Natural killer cell (primary cell): Measurements from ENCODE around the gene PRKAB2. TPM values are rescaled to one million over a fixed set of nuclear protein-coding genes. Genes with fewer than 3 reads are reported as not detected.

Source experiments
- ATAC-seq, 3 donors: fragments of 150-1000 bp in 2 of 3; fragments of 200-7000 bp in 1 of 3; cut with Tn5 transposase; 1 replicate in 1 of 3; 2 replicates in 2 of 3; pipeline ENCODE4 v1.10.0; 2021; ENCODE audit warnings: mild to moderate bottlenecking in 2 of 3, moderate library complexity in 2 of 3
- DNase-seq, 2 donors: peaks; one replicate each; pipeline versions ENCODE4 v3.0.0 to v3.0.0-alpha.2; 2013 to 2021; ENCODE audit warnings: mixed read lengths in 1 of 2
- H3K27ac ChIP-seq: one replicate; pipeline ENCODE4 v1.5.1; 2013; ENCODE audit warnings: mild to moderate bottlenecking, low read length
- H3K27me3 ChIP-seq: one replicate; pipeline ENCODE4 v1.6.1; 2013; ENCODE audit warnings: low read length; ENCODE audit not compliant: control insufficient read depth, insufficient read depth
- H3K36me3 ChIP-seq: one replicate; pipeline ENCODE4 v1.6.1; 2013; ENCODE audit warnings: low read length; ENCODE audit not compliant: control insufficient read depth, insufficient read depth
- H3K4me1 ChIP-seq: one replicate; pipeline ENCODE4 v1.6.1; 2013; ENCODE audit warnings: low read length; ENCODE audit not compliant: control insufficient read depth, insufficient read depth
- H3K4me3 ChIP-seq: one replicate; pipeline ENCODE4 v1.5.1; 2013; ENCODE audit warnings: low read length
- H3K9me3 ChIP-seq: one replicate; pipeline ENCODE4 v1.6.1; 2013; ENCODE audit warnings: low read length; ENCODE audit not compliant: control insufficient read depth, insufficient read depth
- H3K27ac Mint-ChIP-seq, 2 donors: one replicate each; pipeline ENCODE4 v1.8.0; 2022; ENCODE audit warnings: mild to moderate bottlenecking in 2 of 2, mixed read lengths in 2 of 2, moderate library complexity in 1 of 2
- H3K27me3 Mint-ChIP-seq, 2 donors: one replicate each; pipeline ENCODE4 v1.8.0; 2022; ENCODE audit warnings: low read depth in 2 of 2, mixed read lengths in 2 of 2
- H3K36me3 Mint-ChIP-seq: one replicate; pipeline ENCODE4 v1.8.0; 2022; ENCODE audit warnings: mixed read lengths
- H3K4me1 Mint-ChIP-seq, 2 donors: one replicate each; pipeline ENCODE4 v1.8.0; 2022; ENCODE audit warnings: mixed read lengths in 2 of 2
- H3K4me3 Mint-ChIP-seq: one replicate; pipeline ENCODE4 v1.8.0; 2022; ENCODE audit warnings: mild to moderate bottlenecking, moderate library complexity, mixed read lengths
- H3K9me3 Mint-ChIP-seq, 2 donors: one replicate each; pipeline ENCODE4 v1.8.0; 2022; ENCODE audit warnings: mixed read lengths in 2 of 2
- WGBS: methylation state at CpG from one replicate; pipeline ENCODE4 v1.1.7; 2013; ENCODE audit warnings: missing lambda C conversion rate; ENCODE audit not compliant: insufficient coverage; 5-methylcytosine and 5-hydroxymethylcytosine counted together
- intact Hi-C: fragments of 100-400 bp; cut with micrococcal nuclease; formaldehyde crosslinking; loops from one replicate; pipeline ENCODE4 v1.14.2; 2022
- total RNA-seq, 4 donors: library from RNA; stranded (reverse); fragments of 120-200 nt in 1 of 4; gene quantifications; one replicate each; pipeline versions ENCODE4 v1.2.3 to v1.2.4, GENCODE V29; 2013 to 2022
- TF ChIP-seq, protein P1 (sequence below): fragments of 200-600 bp; IDR thresholded peaks from one replicate; pipeline ENCODE4 v1.8.0; 2022; ENCODE audit warnings: antibody characterized with exemption

PRKAB2 gene
- total RNA-seq, 3 donors from 2014 or later (not counting 1 experiment from before 2014, with no cell fraction given), result 15.1 to 19.1 (median 16.0) TPM

DNA sequence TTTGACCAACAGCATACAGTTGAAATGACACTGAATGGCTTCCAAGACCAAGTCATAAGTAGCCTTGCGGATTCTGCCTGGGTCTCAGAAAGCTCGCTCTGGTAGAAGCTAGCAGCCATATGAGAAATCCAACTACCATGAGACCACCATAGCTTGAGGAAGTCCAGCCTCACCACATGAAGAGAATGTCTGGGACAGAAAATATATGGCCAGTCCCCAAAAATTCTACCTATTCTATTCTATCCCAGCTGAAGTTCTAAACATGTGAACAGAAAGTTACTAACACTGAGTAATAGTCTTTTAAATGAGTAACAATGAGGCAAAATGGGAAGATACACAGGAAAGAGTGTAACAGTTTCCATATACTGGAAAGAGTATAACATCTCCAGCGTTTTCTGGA is 43.9 kb upstream of the PRKAB2 start:
- peaks cover 10 to 11% of the 10 kb centered on the region in 2 donors for H3K4me1 Mint-ChIP-seq
- no peak for ATAC-seq
- H3K27me3 ChIP-seq, result no peaks in the 10 kb centered on the region
- no peak for DNase-seq
- peaks cover 5% of the 10 kb centered on the region for H3K36me3 Mint-ChIP-seq
- 100% methylated on average over 2 of the region's 3 CpGs for WGBS
- no peak overlapping the region for H3K27ac Mint-ChIP-seq
- intact Hi-C loops, result no loop called here
- TF ChIP-seq, protein P1, sequence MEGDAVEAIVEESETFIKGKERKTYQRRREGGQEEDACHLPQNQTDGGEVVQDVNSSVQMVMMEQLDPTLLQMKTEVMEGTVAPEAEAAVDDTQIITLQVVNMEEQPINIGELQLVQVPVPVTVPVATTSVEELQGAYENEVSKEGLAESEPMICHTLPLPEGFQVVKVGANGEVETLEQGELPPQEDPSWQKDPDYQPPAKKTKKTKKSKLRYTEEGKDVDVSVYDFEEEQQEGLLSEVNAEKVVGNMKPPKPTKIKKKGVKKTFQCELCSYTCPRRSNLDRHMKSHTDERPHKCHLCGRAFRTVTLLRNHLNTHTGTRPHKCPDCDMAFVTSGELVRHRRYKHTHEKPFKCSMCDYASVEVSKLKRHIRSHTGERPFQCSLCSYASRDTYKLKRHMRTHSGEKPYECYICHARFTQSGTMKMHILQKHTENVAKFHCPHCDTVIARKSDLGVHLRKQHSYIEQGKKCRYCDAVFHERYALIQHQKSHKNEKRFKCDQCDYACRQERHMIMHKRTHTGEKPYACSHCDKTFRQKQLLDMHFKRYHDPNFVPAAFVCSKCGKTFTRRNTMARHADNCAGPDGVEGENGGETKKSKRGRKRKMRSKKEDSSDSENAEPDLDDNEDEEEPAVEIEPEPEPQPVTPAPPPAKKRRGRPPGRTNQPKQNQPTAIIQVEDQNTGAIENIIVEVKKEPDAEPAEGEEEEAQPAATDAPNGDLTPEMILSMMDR, result no peak
- H3K27me3 Mint-ChIP-seq, result peaks cover 0 to 5% of the 10 kb centered on the region in 2 donors
- no peaks in the 10 kb centered on the region for H3K36me3 ChIP-seq
- H3K4me1 ChIP-seq, result no peaks in the 10 kb centered on the region
- no peaks in the 10 kb centered on the region for H3K9me3 Mint-ChIP-seq
- no peak overlapping the region for H3K4me3 Mint-ChIP-seq
- H3K9me3 ChIP-seq, result no peaks in the 10 kb centered on the region
- no peak overlapping the region for H3K27ac ChIP-seq
- H3K4me3 ChIP-seq, result no peak overlapping the region

DNA sequence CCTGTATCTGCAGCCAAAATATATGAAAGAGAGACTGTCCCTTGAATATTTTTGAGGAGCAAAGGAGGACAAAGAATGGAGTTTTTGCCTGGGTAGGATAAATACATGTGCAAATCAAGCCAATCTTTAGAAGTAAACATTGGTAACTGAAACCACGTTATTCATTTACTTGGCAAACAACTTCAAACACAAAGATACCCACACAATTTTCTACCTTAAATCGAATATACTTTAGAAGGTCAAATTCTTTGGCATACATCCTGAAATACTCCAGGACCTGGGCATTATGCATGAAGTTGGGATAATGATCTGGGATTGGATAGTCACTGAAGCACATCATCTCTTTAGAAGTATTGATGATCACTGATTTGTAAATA is 43.3 kb upstream of the PRKAB2 start:
- H3K9me3 Mint-ChIP-seq, result no peaks in the 10 kb centered on the region
- H3K4me3 Mint-ChIP-seq, result no peak overlapping the region
- no peak overlapping the region for H3K27ac ChIP-seq
- no peaks in the 10 kb centered on the region for H3K36me3 ChIP-seq
- H3K4me1 ChIP-seq, result no peaks in the 10 kb centered on the region
- peaks cover 10 to 11% of the 10 kb centered on the region in 2 donors for H3K4me1 Mint-ChIP-seq
- TF ChIP-seq, protein P1, result no peak
- no peak overlapping the region for H3K27ac Mint-ChIP-seq
- H3K27me3 Mint-ChIP-seq, result peaks cover 0 to 5% of the 10 kb centered on the region in 2 donors
- 50% methylated on average over 1 of the region's 2 CpGs for WGBS
- no peaks in the 10 kb centered on the region for H3K9me3 ChIP-seq
- peaks cover 5% of the 10 kb centered on the region for H3K36me3 Mint-ChIP-seq
- no peak for ATAC-seq
- intact Hi-C loops, result no loop called here
- H3K27me3 ChIP-seq, result no peaks in the 10 kb centered on the region
- H3K4me3 ChIP-seq, result no peak overlapping the region
- no peak for DNase-seq

DNA sequence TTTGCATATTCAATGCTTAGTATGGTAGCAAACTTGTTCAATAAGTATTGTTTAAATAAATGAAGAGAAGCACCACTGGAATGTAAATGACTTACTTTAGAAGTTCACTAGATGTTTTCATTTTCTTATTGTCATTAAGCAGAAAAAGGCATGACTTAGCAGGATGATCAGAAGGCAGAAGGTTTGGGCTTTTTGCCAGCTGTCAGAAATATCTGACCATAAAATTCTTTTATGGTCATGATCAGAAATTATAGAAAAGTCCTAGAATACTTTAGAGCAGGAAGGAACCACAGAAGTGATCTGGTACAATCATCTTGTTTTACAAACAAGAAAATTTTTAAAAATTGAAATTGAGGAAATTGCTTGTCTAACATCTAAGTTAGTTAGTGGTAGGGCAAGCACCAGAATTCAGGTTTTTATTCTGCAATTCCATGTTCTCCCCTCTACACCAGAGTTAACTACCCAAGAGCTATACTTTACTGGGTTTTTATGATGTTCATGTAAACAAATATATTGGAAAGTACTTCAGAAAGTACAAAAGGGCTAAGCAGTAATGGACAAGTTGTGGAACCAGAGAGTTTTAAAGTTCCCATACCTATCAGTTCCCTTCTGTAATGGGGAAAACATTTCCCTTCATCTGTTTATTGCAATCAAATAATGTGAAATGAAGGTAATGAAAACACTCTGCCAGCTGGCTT is 42.7 kb upstream of the PRKAB2 start:
- Histone ChIP-seq H3K9me3 (no peaks in the 10 kb centered on the region), H3K4me3 (no peak overlapping the region), H3K27me3 (no peaks in the 10 kb centered on the region), H3K27ac (no peak overlapping the region), H3K4me1 (no peaks in the 10 kb centered on the region), H3K36me3 (no peaks in the 10 kb centered on the region)
- Mint-ChIP-seq H3K9me3 (no peaks in the 10 kb centered on the region), H3K36me3 (peaks cover 6% of the 10 kb centered on the region), H3K27ac (no peak overlapping the region), H3K27me3 (peaks cover 0 to 5% of the 10 kb centered on the region in 2 donors), H3K4me3 (no peak overlapping the region), H3K4me1 (peaks cover 10 to 11% of the 10 kb centered on the region in 2 donors)
- TF ChIP-seq, protein P1, result no peak
- ATAC-seq (no peak), DNase-seq (no peak)
- intact Hi-C loops, result no loop called here

DNA sequence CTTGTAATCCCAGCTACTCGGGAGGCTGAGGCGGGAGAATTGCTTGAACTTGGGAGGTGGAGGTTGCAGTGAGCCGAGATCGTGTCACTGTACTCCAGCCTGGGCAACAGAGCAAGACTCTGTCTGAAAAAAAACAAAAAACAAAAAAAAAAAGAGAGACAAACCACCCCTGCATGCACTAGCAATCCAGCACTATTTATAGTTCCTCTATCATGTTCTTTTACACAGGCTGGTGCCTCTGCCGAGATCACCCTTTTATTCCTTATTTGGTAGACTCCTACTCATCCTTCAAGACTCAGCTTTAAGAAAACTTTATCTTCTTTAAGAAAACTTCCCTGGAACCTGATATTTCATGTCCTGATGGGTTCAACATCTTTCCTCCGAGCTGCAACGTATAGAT is 42.1 kb upstream of the PRKAB2 start:
- no peak overlapping the region for H3K4me3 ChIP-seq
- Mint-ChIP-seq H3K27me3 (peaks cover 0 to 5% of the 10 kb centered on the region in 2 donors), H3K9me3 (no peaks in the 10 kb centered on the region), H3K27ac (no peak overlapping the region), H3K4me3 (no peak overlapping the region), H3K36me3 (peaks cover 12% of the 10 kb centered on the region), H3K4me1 (peaks cover 10 to 11% of the 10 kb centered on the region in 2 donors)
- ATAC-seq (no peak), DNase-seq (no peak)
- TF ChIP-seq, protein P1, result no peak
- no peaks in the 10 kb centered on the region for H3K9me3 ChIP-seq
- WGBS, result 69% methylated on average over 5 of the region's 7 CpGs
- no peaks in the 10 kb centered on the region for H3K36me3 ChIP-seq
- no peak overlapping the region for H3K27ac ChIP-seq
- no peaks in the 10 kb centered on the region for H3K27me3 ChIP-seq
- no peaks in the 10 kb centered on the region for H3K4me1 ChIP-seq
- intact Hi-C loops, result no loop called here
